Measurements from ENCODE around the gene NR2C1. TPM values are rescaled to one million over a fixed set of nuclear protein-coding genes. Genes with fewer than 3 reads are reported as not detected.

The NR2C1 gene
- total and polyA plus RNA-seq, 2 donors from 2014 or later, result 26.6 to 31.1 TPM

GRCh38 chr12:95060951-95061350, 12.5 kb downstream of the NR2C1 start:
- H3K27me3 ChIP-seq (ENCODE audit: control insufficient read depth, insufficient read depth, low read length), result no peaks in the 10 kb centered on the region
- H3K4me1 ChIP-seq (ENCODE audit: control insufficient read depth in 2 of 3, insufficient read depth in 2 of 3, low read depth in 1 of 3, low read length in 3 of 3), result no peaks in the 10 kb centered on the region
- H3K9me3 ChIP-seq (ENCODE audit: control insufficient read depth in 2 of 3, insufficient read depth in 1 of 3, low read length in 3 of 3), result no peaks in the 10 kb centered on the region
- no peak overlapping the region for H3K27ac ChIP-seq (ENCODE audit: low read depth in 2 of 2, low read length in 2 of 2)
- no peak for TF ChIP-seq CTCF (IDR thresholded peaks at IDR 0.05; ENCODE audit: borderline replicate concordance, extremely low read depth, insufficient read depth)
- no peak for DNase-seq
- H3K9ac ChIP-seq (ENCODE audit: low read length in 3 of 3), result no peak overlapping the region
- no peak for FAIRE-seq
- H3K36me3 ChIP-seq (ENCODE audit: control insufficient read depth in 2 of 3, insufficient read depth in 3 of 3, low read length in 3 of 3), result peaks cover 2 to 36% (median 23%) of the 10 kb centered on the region in 3 donors
- intact Hi-C loops (cut with DNase I), result no loop called here
- no peak overlapping the region for H3K4me3 ChIP-seq (ENCODE audit: low read length in 3 of 3)

- FAIRE-seq, result no peak
- H3K4me3 ChIP-seq (ENCODE audit: low read length in 3 of 3), result no peak overlapping the region
- no peak overlapping the region for H3K27ac ChIP-seq (ENCODE audit: low read depth in 2 of 2, low read length in 2 of 2)
- no peak overlapping the region for H3K9ac ChIP-seq (ENCODE audit: low read length in 3 of 3)
- H3K36me3 ChIP-seq (ENCODE audit: control insufficient read depth in 2 of 3, insufficient read depth in 3 of 3, low read length in 3 of 3), result peaks cover 5 to 40% (median 23%) of the 10 kb centered on the region in 3 donors
- H3K27me3 ChIP-seq (ENCODE audit: control insufficient read depth, insufficient read depth, low read length), result no peaks in the 10 kb centered on the region
- no peak for DNase-seq
- intact Hi-C loops (cut with DNase I), result no loop called here
- H3K9me3 ChIP-seq (ENCODE audit: control insufficient read depth in 2 of 3, insufficient read depth in 1 of 3, low read length in 3 of 3), result no peaks in the 10 kb centered on the region
- H3K4me1 ChIP-seq (ENCODE audit: control insufficient read depth in 2 of 3, insufficient read depth in 2 of 3, low read depth in 1 of 3, low read length in 3 of 3), result no peaks in the 10 kb centered on the region
- TF ChIP-seq CTCF (IDR thresholded peaks at IDR 0.05; ENCODE audit: borderline replicate concordance, extremely low read depth, insufficient read depth), result no peak
These were observed 13.4 kb downstream of the NR2C1 start for GRCh38 chr12:95059984-95060383.

GRCh38 chr12:95057424-95057823, 16.0 kb downstream of the NR2C1 start:
- peaks cover 3 to 40% (median 22%) of the 10 kb centered on the region in 3 donors for H3K36me3 ChIP-seq (ENCODE audit: control insufficient read depth in 2 of 3, insufficient read depth in 3 of 3, low read length in 3 of 3)
- TF ChIP-seq CTCF (IDR thresholded peaks at IDR 0.05; ENCODE audit: borderline replicate concordance, extremely low read depth, insufficient read depth), result no peak
- H3K4me3 ChIP-seq (ENCODE audit: low read length in 3 of 3), result no peak overlapping the region
- FAIRE-seq, result no peak
- no peaks in the 10 kb centered on the region for H3K4me1 ChIP-seq (ENCODE audit: control insufficient read depth in 2 of 3, insufficient read depth in 2 of 3, low read depth in 1 of 3, low read length in 3 of 3)
- no peak for DNase-seq
- no peak overlapping the region for H3K9ac ChIP-seq (ENCODE audit: low read length in 3 of 3)
- H3K27ac ChIP-seq (ENCODE audit: low read depth in 2 of 2, low read length in 2 of 2), result no peak overlapping the region
- intact Hi-C loops (cut with DNase I), result no loop called here
- no peaks in the 10 kb centered on the region for H3K27me3 ChIP-seq (ENCODE audit: control insufficient read depth, insufficient read depth, low read length)
- no peaks in the 10 kb centered on the region for H3K9me3 ChIP-seq (ENCODE audit: control insufficient read depth in 2 of 3, insufficient read depth in 1 of 3, low read length in 3 of 3)

- Histone ChIP-seq H3K9ac (ENCODE audit: low read length in 3 of 3) (no peak overlapping the region), H3K36me3 (ENCODE audit: control insufficient read depth in 2 of 3, insufficient read depth in 3 of 3, low read length in 3 of 3) (peaks cover 3 to 20% (median 13%) of the 10 kb centered on the region in 3 donors), H3K27me3 (ENCODE audit: control insufficient read depth, insufficient read depth, low read length) (no peaks in the 10 kb centered on the region), H3K4me3 (ENCODE audit: low read length in 3 of 3) (no peak overlapping the region), H3K4me1 (ENCODE audit: control insufficient read depth in 2 of 3, insufficient read depth in 2 of 3, low read depth in 1 of 3, low read length in 3 of 3) (no peaks in the 10 kb centered on the region), H3K9me3 (ENCODE audit: control insufficient read depth in 2 of 3, insufficient read depth in 1 of 3, low read length in 3 of 3) (no peaks in the 10 kb centered on the region), H3K27ac (ENCODE audit: low read depth in 2 of 2, low read length in 2 of 2) (no peak overlapping the region)
- DNase-seq (no peak), FAIRE-seq (no peak)
- TF ChIP-seq CTCF (IDR thresholded peaks at IDR 0.05; ENCODE audit: borderline replicate concordance, extremely low read depth, insufficient read depth), result no peak
- intact Hi-C loops (cut with DNase I), result no loop called here
These were observed 18.4 kb downstream of the NR2C1 start for GRCh38 chr12:95055057-95055456.

Measured in kidney (tissue), 14 donors.